ENCODE measurements around the gene PLEKHN1. TPM values are rescaled to one million over a fixed set of nuclear protein-coding genes. Genes with fewer than 3 reads are reported as not detected.
A peak's percentile ranks its signal among the peaks of the same experiment; 100 is the strongest.

The PLEKHN1 gene
- total RNA-seq, 4 donors from 2014 or later, result 0.14 to 1.4 TPM; not detected in 2

- Histone ChIP-seq H3K4me3 (no peak overlapping the region), H3K4me1 (peaks cover 13 to 32% (median 26%) of the 10 kb centered on the region in 4 donors), H3K36me3 (peaks cover 0 to 37% (median 16%) of the 10 kb centered on the region in 4 donors), H3K27ac (no peak overlapping the region), H3K27me3 (no peaks in the 10 kb centered on the region), H3K9me3 (no peaks in the 10 kb centered on the region)
- TF ChIP-seq CTCF (IDR thresholded peaks at IDR 0.05), result no peak
- no peak for TF ChIP-seq POLR2AphosphoS5 (IDR thresholded peaks at IDR 0.05)
- no peak for TF ChIP-seq POLR2A (IDR thresholded peaks at IDR 0.05)
- TF ChIP-seq EP300 (IDR thresholded peaks at IDR 0.05; ENCODE audit: low read depth), result no peak
- no peak for DNase-seq
- WGBS, 2 donors (ENCODE audit: low coverage in 1 of 2), result 90 to 100% methylated on average over 1 to 11 of the region's 11 CpGs
- in situ Hi-C loops (cut with MboI; ENCODE audit: low pct_ligation_motif_present in 1 of 4, low pct_unique_long_range_greater_than_20kb in 1 of 4, low sequenced_read_pairs in 3 of 4) (no loop called here), intact Hi-C loops (cut with DNase I; ENCODE audit: low total_unique reads) (no loop called here)
These were observed 9.6 kb upstream of the PLEKHN1 start for GRCh38 chr1:956636-957035.

- WGBS, 2 donors (ENCODE audit: low coverage in 1 of 2), result 0 to 11% methylated on average over 1 to 71 of the region's 101 CpGs
- H3K27me3 ChIP-seq, result no peaks in the 10 kb centered on the region
- no peak for TF ChIP-seq EP300 (IDR thresholded peaks at IDR 0.05; ENCODE audit: low read depth)
- peak in 2 of 3 donors; percentile 51 to 75 for TF ChIP-seq POLR2AphosphoS5 (IDR thresholded peaks at IDR 0.05)
- H3K27ac ChIP-seq, result peak within 1 kb of the TSS; percentile 45 to 82 (median 64)
- in situ Hi-C loops (cut with MboI; ENCODE audit: low pct_ligation_motif_present in 1 of 4, low pct_unique_long_range_greater_than_20kb in 1 of 4, low sequenced_read_pairs in 3 of 4) (no loop called here), intact Hi-C loops (cut with DNase I; ENCODE audit: low total_unique reads) (no loop called here)
- peak within 1 kb of the TSS; percentile 70 to 96 (median 86) for H3K4me3 ChIP-seq
- peaks cover 13 to 33% (median 26%) of the 10 kb centered on the region in 4 donors for H3K4me1 ChIP-seq
- H3K36me3 ChIP-seq, result peaks cover 0 to 16% (median 7%) of the 10 kb centered on the region in 4 donors
- no peaks in the 10 kb centered on the region for H3K9me3 ChIP-seq
- DNase-seq, result peak; percentile 96
These were observed 7.2 kb upstream of the PLEKHN1 start, which contains the start of gene NOC2L for GRCh38 chr1:958823-959730. TSS of gene NOC2L (minus strand) at chr1:959256. CDS start at chr1:959240, 16 bp downstream.

GRCh38 chr1:959731-960362, 6.4 kb upstream of the PLEKHN1 start:
- Histone ChIP-seq H3K36me3 (peaks cover 0 to 11% (median 4%) of the 10 kb centered on the region in 4 donors), H3K4me1 (peaks cover 13 to 33% (median 26%) of the 10 kb centered on the region in 4 donors), H3K27me3 (no peaks in the 10 kb centered on the region), H3K27ac (peak overlapping the region in 3 of 4 donors; percentile 6 to 65 (median 41)), H3K9me3 (no peaks in the 10 kb centered on the region), H3K4me3 (peak overlapping the region; percentile 70 to 96 (median 86))
- DNase-seq, result no peak
- TF ChIP-seq POLR2A (IDR thresholded peaks at IDR 0.05) (no peak), POLR2AphosphoS5 (IDR thresholded peaks at IDR 0.05) (no peak), EP300 (IDR thresholded peaks at IDR 0.05; ENCODE audit: low read depth) (no peak), CTCF (IDR thresholded peaks at IDR 0.05) (no peak)
- in situ Hi-C loops (cut with MboI; ENCODE audit: low pct_ligation_motif_present in 1 of 4, low pct_unique_long_range_greater_than_20kb in 1 of 4, low sequenced_read_pairs in 3 of 4) (no loop called here), intact Hi-C loops (cut with DNase I; ENCODE audit: low total_unique reads) (no loop called here)
- 16 to 29% methylated on average over 5 to 43 of the region's 57 CpGs for WGBS, 2 donors (ENCODE audit: low coverage in 1 of 2)

GRCh38 chr1:960363-961131, 5.7 kb upstream of the PLEKHN1 start, which contains the start of gene KLHL17:
TSS of gene KLHL17 (plus strand) at chr1:960584. CDS start at chr1:960694, 110 bp downstream.
- H3K27me3 ChIP-seq, result no peaks in the 10 kb centered on the region
- 0% methylated on average over 80 of the region's 109 CpGs; no CpG with 5 or more reads in 1 of the 2 donors for WGBS, 2 donors (ENCODE audit: low coverage in 1 of 2)
- no peak for TF ChIP-seq CTCF (IDR thresholded peaks at IDR 0.05)
- peak in 1 of 3 donors; percentile 20 for TF ChIP-seq POLR2AphosphoS5 (IDR thresholded peaks at IDR 0.05)
- TF ChIP-seq POLR2A (IDR thresholded peaks at IDR 0.05), result no peak
- peak within 1 kb of the TSS; percentile 70 to 96 (median 86) for H3K4me3 ChIP-seq
- peak within 1 kb of the TSS; percentile 6 to 65 (median 41) for H3K27ac ChIP-seq
- peak; percentile 83 for DNase-seq
- intact Hi-C loops (cut with DNase I; ENCODE audit: low total_unique reads) (no loop called here), in situ Hi-C loops (cut with MboI; ENCODE audit: low pct_ligation_motif_present in 1 of 4, low pct_unique_long_range_greater_than_20kb in 1 of 4, low sequenced_read_pairs in 3 of 4) (no loop called here)
- no peaks in the 10 kb centered on the region for H3K9me3 ChIP-seq
- H3K4me1 ChIP-seq, result peaks cover 13 to 33% (median 26%) of the 10 kb centered on the region in 4 donors
- peaks cover 0 to 5% (median 1%) of the 10 kb centered on the region in 4 donors for H3K36me3 ChIP-seq

All from transverse colon (tissue), 4 donors.